Measurements from ENCODE around the gene LFNG.

DNA sequence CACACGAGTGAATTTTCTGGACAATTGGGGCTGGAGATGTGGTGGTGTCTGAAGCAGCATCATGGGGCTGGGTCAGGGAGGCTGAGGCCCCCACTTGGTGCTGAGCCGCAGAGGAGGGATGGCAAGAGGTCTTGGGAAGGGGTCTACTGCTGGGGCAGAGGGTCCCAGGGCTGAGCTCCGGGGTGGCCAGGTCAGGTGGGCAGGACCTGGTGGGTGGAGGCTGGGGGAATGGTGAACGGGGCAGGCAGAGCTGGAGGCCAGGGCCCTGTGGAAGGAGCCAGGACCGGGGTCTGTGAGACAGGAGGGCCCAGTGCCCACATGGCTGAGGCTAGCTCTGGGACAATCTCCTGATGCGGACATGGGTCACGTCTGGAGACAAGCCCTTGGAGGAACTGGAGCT lies 20.4 kb upstream of the LFNG start:
- TF ChIP-seq, protein P1, sequence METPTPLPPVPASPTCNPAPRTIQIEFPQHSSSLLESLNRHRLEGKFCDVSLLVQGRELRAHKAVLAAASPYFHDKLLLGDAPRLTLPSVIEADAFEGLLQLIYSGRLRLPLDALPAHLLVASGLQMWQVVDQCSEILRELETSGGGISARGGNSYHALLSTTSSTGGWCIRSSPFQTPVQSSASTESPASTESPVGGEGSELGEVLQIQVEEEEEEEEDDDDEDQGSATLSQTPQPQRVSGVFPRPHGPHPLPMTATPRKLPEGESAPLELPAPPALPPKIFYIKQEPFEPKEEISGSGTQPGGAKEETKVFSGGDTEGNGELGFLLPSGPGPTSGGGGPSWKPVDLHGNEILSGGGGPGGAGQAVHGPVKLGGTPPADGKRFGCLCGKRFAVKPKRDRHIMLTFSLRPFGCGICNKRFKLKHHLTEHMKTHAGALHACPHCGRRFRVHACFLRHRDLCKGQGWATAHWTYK (CRISPR knock-in tag; IDR thresholded peaks at IDR 0.05): no peak
- TF ChIP-seq, protein P2, sequence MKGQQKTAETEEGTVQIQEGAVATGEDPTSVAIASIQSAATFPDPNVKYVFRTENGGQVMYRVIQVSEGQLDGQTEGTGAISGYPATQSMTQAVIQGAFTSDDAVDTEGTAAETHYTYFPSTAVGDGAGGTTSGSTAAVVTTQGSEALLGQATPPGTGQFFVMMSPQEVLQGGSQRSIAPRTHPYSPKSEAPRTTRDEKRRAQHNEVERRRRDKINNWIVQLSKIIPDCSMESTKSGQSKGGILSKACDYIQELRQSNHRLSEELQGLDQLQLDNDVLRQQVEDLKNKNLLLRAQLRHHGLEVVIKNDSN (CRISPR knock-in tag; IDR thresholded peaks at IDR 0.05): no peak
- TF ChIP-seq HOXB6 (CRISPR knock-in tag; IDR thresholded peaks at IDR 0.05; ENCODE audit: borderline replicate concordance) (no peak), JUND (IDR thresholded peaks at IDR 0.05; ENCODE audit: borderline replicate concordance, low read depth, low read length) (no peak), JUND (tag; IDR thresholded peaks at IDR 0.05; ENCODE audit: borderline replicate concordance, low read depth, low read length) (no peak), ZNF184 (CRISPR knock-in tag; IDR thresholded peaks at IDR 0.05) (no peak), ZKSCAN1 (IDR thresholded peaks at IDR 0.05; ENCODE audit: low read depth, low read length) (no peak), USF2 (CRISPR knock-in tag; IDR thresholded peaks at IDR 0.05) (no peak), SFPQ (IDR thresholded peaks at IDR 0.05; ENCODE audit: low read depth, low read length) (no peak), POLR2AphosphoS2 (IDR thresholded peaks at IDR 0.05; ENCODE audit: low read length) (no peak), EZH2 (IDR thresholded peaks at IDR 0.05; ENCODE audit: borderline replicate concordance, low read depth, low read length) (no peak), SMC3 (conservative IDR thresholded peaks at IDR 0.05; ENCODE audit: insufficient read depth, low read depth, low read length) (no peak), POLR2A (conservative IDR thresholded peaks at IDR 0.05) (no peak)
- TF ChIP-seq, protein P3, sequence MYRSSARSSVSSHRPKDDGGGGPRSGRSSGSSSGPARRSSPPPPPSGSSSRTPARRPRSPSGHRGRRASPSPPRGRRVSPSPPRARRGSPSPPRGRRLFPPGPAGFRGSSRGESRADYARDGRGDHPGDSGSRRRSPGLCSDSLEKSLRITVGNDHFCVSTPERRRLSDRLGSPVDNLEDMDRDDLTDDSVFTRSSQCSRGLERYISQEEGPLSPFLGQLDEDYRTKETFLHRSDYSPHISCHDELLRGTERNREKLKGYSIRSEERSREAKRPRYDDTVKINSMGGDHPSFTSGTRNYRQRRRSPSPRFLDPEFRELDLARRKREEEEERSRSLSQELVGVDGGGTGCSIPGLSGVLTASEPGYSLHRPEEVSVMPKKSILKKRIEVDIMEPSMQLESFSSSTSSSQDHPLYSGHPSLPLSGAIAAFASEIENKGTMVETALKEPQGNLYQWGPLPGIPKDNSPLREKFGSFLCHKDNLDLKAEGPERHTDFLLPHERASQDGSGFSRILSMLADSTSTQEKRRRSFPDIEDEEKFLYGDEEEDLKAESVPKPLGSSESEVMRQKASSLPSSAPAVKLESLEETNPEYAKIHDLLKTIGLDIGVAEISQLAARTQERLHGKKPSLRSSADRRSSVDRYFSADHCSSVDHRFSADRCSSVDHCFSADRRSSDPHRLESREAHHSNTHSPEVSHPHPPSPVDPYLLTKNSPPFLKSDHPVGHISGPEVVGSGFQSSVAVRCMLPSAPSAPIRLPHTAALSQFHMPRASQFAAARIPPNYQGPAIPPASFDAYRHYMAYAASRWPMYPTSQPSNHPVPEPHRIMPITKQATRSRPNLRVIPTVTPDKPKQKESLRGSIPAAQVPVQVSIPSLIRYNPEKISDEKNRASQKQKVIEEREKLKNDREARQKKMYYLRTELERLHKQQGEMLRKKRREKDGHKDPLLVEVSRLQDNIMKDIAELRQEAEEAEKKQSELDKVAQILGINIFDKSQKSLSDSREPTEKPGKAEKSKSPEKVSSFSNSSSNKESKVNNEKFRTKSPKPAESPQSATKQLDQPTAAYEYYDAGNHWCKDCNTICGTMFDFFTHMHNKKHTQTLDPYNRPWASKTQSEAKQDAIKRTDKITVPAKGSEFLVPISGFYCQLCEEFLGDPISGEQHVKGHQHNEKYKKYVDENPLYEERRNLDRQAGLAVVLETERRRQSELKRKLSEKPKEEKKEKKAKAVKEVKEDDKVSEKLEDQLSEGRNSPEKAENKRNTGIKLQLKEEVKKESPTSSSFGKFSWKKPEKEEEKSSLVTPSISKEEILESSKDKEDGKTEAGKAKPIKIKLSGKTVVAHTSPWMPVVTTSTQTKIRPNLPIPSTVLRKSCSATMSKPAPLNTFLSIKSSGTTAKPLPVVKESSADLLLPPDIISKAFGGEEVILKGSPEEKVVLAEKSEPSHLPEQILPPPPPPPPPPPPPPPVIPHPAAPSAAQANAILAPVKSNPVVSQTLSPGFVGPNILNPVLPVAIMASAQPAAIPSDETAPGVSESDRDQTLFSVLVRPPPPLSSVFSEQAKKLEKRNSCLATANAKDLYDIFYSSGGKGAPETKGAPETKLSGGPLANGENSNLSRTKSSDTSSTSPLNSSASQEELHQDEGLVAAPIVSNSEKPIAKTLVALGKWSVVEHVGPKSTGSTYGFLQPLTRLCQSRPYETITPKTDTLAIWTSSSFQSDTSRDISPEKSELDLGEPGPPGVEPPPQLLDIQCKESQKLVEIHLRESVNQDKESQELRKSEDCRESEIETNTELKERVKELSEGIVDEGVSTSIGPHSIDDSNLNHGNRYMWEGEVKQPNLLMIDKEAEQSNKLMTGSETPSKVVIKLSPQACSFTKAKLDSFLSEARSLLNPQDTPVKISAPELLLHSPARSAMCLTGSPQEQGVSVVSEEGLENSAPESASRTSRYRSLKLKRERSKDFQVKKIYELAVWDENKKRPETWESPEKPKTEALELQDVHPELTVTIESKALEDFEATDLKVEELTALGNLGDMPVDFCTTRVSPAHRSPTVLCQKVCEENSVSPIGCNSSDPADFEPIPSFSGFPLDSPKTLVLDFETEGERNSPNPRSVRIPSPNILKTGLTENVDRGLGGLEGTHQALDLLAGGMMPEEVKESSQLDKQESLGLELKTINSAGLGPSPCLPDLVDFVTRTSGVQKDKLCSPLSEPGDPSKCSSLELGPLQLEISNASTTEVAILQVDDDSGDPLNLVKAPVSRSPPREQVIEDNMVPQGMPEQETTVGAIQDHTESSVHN (IDR thresholded peaks at IDR 0.05; ENCODE audit: borderline replicate concordance in 1 of 2, low read depth in 1 of 2): no peak
- TF ChIP-seq, protein P4, sequence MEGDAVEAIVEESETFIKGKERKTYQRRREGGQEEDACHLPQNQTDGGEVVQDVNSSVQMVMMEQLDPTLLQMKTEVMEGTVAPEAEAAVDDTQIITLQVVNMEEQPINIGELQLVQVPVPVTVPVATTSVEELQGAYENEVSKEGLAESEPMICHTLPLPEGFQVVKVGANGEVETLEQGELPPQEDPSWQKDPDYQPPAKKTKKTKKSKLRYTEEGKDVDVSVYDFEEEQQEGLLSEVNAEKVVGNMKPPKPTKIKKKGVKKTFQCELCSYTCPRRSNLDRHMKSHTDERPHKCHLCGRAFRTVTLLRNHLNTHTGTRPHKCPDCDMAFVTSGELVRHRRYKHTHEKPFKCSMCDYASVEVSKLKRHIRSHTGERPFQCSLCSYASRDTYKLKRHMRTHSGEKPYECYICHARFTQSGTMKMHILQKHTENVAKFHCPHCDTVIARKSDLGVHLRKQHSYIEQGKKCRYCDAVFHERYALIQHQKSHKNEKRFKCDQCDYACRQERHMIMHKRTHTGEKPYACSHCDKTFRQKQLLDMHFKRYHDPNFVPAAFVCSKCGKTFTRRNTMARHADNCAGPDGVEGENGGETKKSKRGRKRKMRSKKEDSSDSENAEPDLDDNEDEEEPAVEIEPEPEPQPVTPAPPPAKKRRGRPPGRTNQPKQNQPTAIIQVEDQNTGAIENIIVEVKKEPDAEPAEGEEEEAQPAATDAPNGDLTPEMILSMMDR (IDR thresholded peaks at IDR 0.05 in 2 of 3, conservative IDR thresholded peaks at IDR 0.05 in 1 of 3; ENCODE audit: insufficient read depth in 2 of 3, low read depth in 1 of 3, low read length in 3 of 3): no peak
